ENCODE data around the gene AP4B1. TPM values are rescaled to one million over a fixed set of nuclear protein-coding genes. Genes with fewer than 3 reads are reported as not detected.

AP4B1 gene
- total RNA-seq, 6 experiments from 2014 or later: 6.0 to 9.0 (median 7.0) TPM

DNA sequence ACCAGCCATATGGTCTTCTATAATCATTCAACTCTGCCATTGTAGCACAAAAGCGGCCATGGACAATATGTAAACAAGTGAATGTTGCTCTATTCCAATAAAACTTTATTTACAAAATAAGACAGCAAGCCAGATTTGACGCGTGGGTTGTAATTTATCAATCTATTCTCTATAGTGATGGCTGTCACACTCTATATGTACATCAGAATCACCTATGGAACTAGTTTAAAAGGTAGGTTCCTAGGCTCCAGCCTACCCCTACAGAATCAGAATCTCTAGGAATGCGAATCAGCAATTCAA lies 24.9 kb downstream of the AP4B1 start:
- TF ChIP-seq POLR2A (IDR thresholded peaks at IDR 0.05): no peak
- TF ChIP-seq, protein P1, sequence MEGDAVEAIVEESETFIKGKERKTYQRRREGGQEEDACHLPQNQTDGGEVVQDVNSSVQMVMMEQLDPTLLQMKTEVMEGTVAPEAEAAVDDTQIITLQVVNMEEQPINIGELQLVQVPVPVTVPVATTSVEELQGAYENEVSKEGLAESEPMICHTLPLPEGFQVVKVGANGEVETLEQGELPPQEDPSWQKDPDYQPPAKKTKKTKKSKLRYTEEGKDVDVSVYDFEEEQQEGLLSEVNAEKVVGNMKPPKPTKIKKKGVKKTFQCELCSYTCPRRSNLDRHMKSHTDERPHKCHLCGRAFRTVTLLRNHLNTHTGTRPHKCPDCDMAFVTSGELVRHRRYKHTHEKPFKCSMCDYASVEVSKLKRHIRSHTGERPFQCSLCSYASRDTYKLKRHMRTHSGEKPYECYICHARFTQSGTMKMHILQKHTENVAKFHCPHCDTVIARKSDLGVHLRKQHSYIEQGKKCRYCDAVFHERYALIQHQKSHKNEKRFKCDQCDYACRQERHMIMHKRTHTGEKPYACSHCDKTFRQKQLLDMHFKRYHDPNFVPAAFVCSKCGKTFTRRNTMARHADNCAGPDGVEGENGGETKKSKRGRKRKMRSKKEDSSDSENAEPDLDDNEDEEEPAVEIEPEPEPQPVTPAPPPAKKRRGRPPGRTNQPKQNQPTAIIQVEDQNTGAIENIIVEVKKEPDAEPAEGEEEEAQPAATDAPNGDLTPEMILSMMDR (IDR thresholded peaks at IDR 0.05): no peak
- WGBS (ENCODE audit: insufficient coverage, low coverage, low lambda C conversion rate, missing lambda C conversion rate): 94% methylated on average over 4 of the region's 4 CpGs
- Histone ChIP-seq H3K36me3 (no peaks in the 10 kb centered on the region), H3K4me1 (no peaks in the 10 kb centered on the region), H3K27ac (no peak overlapping the region), H3K4me3 (no peak overlapping the region), H3K9me3 (no peaks in the 10 kb centered on the region), H3K27me3 (no peaks in the 10 kb centered on the region)
- intact Hi-C loops (cut with DNase I): no loop called here
- ATAC-seq (no peak), DNase-seq (no peak)

DNA sequence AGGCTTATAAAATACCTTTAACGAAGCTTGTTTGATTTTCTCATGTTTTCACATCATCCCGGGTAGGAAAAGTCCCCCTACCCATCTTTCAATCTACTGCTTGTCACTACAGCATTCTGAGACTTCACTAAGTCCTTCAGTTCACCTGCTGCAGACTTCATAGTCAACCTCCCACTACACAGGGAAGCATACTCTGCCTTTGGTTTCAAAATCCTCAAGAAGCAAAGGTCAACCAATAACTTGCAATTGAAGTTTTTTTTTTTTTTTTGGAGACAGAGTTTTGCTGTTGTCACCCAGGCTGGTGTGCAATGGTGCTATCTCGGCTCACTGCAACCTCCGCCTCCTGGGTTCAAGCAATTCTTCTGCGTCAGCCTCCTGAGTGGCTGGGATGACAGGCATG lies 28.4 kb downstream of the AP4B1 start:
- 77% methylated on average over 4 of the region's 5 CpGs for WGBS (ENCODE audit: insufficient coverage, low coverage, low lambda C conversion rate, missing lambda C conversion rate)
- Histone ChIP-seq H3K27me3 (no peaks in the 10 kb centered on the region), H3K9me3 (no peaks in the 10 kb centered on the region), H3K4me3 (no peak overlapping the region), H3K27ac (no peak overlapping the region), H3K36me3 (no peaks in the 10 kb centered on the region), H3K4me1 (no peaks in the 10 kb centered on the region)
- intact Hi-C loops (cut with DNase I): no loop called here
- no peak for DNase-seq
- no peak for ATAC-seq
- no peak for TF ChIP-seq POLR2A (IDR thresholded peaks at IDR 0.05)
- TF ChIP-seq, protein P1 (IDR thresholded peaks at IDR 0.05): no peak

DNA sequence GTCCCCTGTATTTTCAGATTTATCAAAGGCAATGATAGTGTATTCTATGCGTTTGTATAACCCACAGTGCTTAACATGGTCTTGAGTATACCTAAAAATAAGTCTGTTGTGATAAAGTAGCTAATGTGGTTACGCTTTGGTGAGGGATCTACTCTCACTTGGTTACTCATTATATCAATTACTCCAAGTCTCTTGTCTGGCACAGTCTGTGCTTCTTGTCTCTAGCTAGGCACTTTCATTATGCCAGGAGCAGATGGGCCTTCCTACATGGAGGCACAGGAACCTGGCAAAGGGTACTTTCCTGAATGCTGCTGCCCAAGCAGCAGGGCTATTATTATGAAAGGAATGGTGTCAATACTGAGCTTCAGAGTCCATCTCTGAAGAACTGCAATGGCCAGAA lies 28.9 kb downstream of the AP4B1 start:
- DNase-seq: no peak
- WGBS (ENCODE audit: insufficient coverage, low coverage, low lambda C conversion rate, missing lambda C conversion rate): 90% methylated on average over 2 of the region's 2 CpGs
- Histone ChIP-seq H3K4me1 (no peaks in the 10 kb centered on the region), H3K27me3 (no peaks in the 10 kb centered on the region), H3K36me3 (no peaks in the 10 kb centered on the region), H3K9me3 (no peaks in the 10 kb centered on the region), H3K27ac (no peak overlapping the region), H3K4me3 (no peak overlapping the region)
- TF ChIP-seq POLR2A (IDR thresholded peaks at IDR 0.05): no peak
- TF ChIP-seq, protein P1 (IDR thresholded peaks at IDR 0.05): no peak
- no peak for ATAC-seq
- intact Hi-C loops (cut with DNase I): no loop called here

DNA sequence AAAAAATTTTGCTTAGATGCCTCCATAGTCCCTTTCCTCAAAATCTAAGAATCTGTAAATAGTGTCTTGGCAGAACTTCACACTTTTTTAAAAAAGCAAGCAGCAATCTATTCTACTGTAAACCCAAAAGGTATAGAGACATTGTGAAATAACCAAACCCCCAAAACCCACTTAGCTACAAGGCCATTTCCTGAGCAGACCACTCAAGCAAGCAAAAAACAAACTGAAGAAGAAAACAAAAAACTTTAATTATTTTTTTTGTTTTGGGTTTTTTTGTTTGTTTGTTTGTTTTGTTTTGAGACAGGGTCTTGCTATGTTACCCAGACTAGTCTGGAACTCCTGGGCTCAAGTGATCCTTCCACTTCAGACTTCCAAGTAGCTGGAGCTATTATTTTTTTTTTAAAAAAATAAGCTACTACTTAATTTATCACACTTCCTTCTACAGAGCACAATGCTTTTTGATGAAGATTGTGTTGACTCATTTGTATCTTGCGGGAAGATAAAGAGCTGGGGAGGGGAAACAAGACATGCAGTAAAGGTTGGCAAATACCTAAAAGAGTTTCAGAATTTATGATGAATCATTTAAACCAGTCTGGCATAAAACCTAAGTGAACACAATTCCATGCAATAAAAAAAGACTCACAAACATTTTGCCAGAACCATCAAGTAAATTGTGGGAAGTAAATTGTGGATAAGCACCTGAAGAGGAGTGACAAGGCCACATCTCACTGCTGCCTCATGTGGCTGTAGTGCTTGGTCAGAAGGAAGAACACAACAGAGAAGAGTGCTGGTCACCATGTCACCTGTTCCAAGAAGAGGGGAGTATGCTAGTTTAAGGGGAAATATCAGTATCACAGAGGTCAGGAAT lies 30.4 kb downstream of the AP4B1 start:
- 41% methylated on average over 1 of the region's 1 CpG for WGBS (ENCODE audit: insufficient coverage, low coverage, low lambda C conversion rate, missing lambda C conversion rate)
- ATAC-seq: no peak
- Histone ChIP-seq H3K36me3 (no peaks in the 10 kb centered on the region), H3K27ac (no peak overlapping the region), H3K9me3 (no peaks in the 10 kb centered on the region), H3K27me3 (no peaks in the 10 kb centered on the region), H3K4me3 (no peak overlapping the region), H3K4me1 (no peaks in the 10 kb centered on the region)
- intact Hi-C loops (cut with DNase I): no loop called here
- DNase-seq: no peak
- no peak for TF ChIP-seq POLR2A (IDR thresholded peaks at IDR 0.05)
- TF ChIP-seq, protein P1 (IDR thresholded peaks at IDR 0.05): peak in 1 of 4 donors; percentile 10

Measured in right lobe of liver (tissue), 6 donors.